ENCODE measurements around the gene AGBL4.

Gene AGBL4

DNA sequence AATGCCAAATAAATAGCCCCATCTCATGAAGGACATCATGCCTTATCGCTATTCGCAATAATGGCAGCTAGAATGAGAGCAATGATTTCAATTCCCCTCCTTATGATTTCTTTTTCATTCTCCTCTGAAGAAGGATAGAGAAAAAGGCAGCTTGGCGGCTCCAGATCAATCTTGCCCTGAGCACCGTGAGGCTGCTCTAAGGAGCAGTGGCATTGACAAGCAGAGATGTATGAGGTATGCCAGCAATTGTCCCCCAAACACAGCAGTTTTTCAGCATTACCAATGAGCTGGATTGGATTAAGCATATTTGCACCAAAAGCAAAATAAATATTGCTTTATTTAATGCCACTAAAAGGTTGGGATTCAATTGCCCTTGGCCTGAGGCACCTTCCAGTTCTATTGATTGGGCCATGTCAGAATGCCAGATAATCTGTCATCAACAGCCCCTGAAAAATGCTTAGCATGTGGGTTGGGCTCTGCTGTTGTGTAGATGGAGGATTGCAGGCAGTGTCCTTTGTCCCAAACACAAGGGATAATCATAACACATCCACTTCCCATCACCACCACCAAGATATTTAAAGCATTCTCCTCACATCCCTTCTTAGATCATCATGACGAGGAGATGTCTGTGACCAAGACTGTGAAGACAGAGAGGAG is 1382.8 kb downstream of the AGBL4 start:
- TF ChIP-seq, protein P1, sequence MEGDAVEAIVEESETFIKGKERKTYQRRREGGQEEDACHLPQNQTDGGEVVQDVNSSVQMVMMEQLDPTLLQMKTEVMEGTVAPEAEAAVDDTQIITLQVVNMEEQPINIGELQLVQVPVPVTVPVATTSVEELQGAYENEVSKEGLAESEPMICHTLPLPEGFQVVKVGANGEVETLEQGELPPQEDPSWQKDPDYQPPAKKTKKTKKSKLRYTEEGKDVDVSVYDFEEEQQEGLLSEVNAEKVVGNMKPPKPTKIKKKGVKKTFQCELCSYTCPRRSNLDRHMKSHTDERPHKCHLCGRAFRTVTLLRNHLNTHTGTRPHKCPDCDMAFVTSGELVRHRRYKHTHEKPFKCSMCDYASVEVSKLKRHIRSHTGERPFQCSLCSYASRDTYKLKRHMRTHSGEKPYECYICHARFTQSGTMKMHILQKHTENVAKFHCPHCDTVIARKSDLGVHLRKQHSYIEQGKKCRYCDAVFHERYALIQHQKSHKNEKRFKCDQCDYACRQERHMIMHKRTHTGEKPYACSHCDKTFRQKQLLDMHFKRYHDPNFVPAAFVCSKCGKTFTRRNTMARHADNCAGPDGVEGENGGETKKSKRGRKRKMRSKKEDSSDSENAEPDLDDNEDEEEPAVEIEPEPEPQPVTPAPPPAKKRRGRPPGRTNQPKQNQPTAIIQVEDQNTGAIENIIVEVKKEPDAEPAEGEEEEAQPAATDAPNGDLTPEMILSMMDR (conservative IDR thresholded peaks at IDR 0.05; ENCODE audit: low read depth, low read length): no peak
- H3K4me3 ChIP-seq (ENCODE audit: low read depth, low read length): no peak overlapping the region
- no peak for DNase-seq (ENCODE audit: low read depth)

DNA sequence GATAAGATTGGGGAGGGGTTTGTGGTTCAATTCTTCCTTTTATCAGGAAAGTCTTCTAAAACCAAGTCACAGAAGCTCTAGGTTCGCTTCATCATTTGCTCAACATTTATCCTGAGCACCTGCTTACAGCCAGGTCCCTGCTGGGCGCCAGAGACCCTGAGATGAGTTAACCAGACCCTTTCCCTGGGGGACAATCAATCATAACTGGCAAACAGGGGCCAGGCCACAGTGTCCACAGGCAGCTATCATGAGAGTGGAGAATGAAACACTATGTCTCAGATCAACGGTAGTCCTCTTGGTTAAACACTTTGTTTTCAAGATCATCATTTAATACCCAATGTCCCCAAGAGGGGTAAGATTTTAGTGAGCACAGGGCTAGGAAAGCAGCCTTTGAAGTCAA is 1393.9 kb downstream of the AGBL4 start:
- H3K4me3 ChIP-seq (ENCODE audit: low read depth, low read length): no peak overlapping the region
- no peak for DNase-seq (ENCODE audit: low read depth)
- TF ChIP-seq, protein P1 (conservative IDR thresholded peaks at IDR 0.05; ENCODE audit: low read depth, low read length): no peak

DNA sequence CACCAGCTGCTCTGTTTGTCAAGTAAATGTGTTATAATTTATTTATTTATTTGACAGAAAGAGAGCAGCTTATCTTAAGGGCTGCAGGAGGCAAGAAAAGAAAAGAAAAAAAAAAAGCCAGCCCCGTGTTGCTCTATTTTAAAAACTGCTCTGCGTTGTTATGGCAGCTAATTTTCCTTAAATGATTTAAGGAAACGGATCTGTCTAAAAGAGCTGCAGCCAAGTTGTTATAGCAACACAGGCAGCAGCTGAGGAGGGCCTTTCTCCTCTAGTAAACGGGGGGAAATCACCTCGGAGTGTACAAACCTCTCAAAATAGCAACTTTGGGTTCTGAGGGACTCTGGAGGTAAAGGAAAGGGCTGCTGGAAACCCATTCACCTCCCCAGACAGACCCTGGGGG is 1396.3 kb downstream of the AGBL4 start:
- TF ChIP-seq, protein P1 (conservative IDR thresholded peaks at IDR 0.05; ENCODE audit: low read depth, low read length): no peak
- no peak overlapping the region for H3K4me3 ChIP-seq (ENCODE audit: low read depth, low read length)
- DNase-seq (ENCODE audit: low read depth): no peak

DNA sequence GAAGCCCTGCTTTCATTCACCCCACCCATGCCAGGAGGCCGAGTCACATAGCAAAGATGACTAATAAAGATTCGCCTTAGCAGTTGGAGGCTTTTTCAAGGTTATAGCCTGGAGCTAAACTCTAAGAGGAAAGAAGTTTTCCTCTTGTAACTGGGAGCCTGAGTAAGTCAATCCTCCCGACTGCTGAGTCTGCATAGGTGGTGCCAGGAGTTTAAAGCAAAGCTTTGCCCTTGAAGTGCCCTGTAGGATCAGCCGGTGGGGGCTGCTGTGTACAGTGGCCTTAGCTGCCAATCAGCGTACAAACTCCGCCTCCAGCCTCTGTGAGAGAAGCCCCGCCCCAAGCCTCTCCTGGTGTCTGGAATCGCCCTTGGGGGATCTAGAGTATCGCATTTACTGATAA is 1404.2 kb downstream of the AGBL4 start:
- no peak for DNase-seq (ENCODE audit: low read depth)
- TF ChIP-seq, protein P1 (conservative IDR thresholded peaks at IDR 0.05; ENCODE audit: low read depth, low read length): no peak
- no peak overlapping the region for H3K4me3 ChIP-seq (ENCODE audit: low read depth, low read length)

DNA sequence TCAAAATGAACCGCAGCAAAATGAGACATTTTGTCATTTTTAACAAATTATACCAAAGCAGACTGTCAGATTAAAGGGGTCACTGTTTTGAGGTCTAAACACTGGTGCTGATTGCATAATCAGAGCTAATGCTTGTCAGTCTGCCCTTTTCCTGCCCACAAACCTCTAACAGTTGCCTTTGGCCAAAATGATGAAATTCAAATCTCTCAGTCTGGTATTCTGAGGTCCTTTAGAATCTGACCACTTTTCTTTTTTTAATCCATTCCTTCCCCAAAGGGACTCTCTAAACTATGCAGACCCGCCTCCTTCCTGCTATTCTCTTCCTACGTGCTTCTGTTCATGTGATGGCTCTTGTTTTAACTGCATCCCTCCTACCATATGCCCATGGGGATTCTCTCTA is 1406.5 kb downstream of the AGBL4 start:
- no peak overlapping the region for H3K4me3 ChIP-seq (ENCODE audit: low read depth, low read length)
- DNase-seq (ENCODE audit: low read depth): peak; percentile 45
- TF ChIP-seq, protein P1 (conservative IDR thresholded peaks at IDR 0.05; ENCODE audit: low read depth, low read length): no peak

DNA sequence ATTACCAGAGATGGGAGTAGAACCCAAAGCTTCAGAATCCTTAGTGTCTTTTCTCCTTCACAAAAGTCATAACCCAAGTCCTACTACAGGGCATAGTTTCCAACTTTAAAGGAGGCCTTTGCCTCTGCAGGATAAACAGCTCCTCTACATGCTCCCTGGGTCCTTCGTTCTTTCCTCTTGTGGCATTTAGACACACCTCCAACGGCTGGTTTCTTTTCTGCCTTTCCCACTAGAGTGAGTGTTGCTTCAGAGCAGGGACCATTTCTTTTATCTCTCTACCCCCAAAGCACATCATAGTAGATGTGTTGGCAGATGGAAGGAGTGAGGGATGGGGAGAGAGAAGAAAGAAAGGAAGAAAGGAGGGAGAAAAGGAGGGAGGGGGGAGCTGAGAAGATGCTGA is 1407.0 kb downstream of the AGBL4 start:
- no peak for DNase-seq (ENCODE audit: low read depth)
- TF ChIP-seq, protein P1 (conservative IDR thresholded peaks at IDR 0.05; ENCODE audit: low read depth, low read length): no peak
- no peak overlapping the region for H3K4me3 ChIP-seq (ENCODE audit: low read depth, low read length)

DNA sequence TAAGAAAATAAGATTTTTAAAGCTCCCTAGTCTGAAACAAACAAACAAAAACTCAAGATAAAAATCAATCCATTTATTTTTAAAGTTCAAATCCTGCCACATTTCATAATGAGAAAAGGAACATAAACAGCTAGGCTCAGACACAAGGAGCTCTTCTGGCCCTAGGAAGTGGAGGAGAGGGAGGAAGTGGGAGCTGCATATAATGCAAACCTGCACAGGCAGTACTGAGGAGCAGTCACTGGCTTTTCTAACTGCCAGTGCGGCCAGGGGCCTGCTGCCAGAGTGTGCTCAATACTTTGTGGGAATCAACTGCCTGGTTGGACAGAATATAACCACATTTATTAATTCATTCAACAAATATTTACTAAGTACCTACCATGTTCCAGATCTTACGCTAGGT is 1411.9 kb downstream of the AGBL4 start:
- TF ChIP-seq, protein P1 (conservative IDR thresholded peaks at IDR 0.05; ENCODE audit: low read depth, low read length): no peak
- H3K4me3 ChIP-seq (ENCODE audit: low read depth, low read length): no peak overlapping the region
- DNase-seq (ENCODE audit: low read depth): no peak

All from choroid plexus epithelial cell (primary cell).